GM06990 (cell line): ENCODE results near the gene CHST13.

Source experiments
- DNase-seq: peaks from one replicate; pipeline ENCODE4 v3.0.0-alpha.2; 2011; ENCODE audit not compliant: insufficient read length; ENCODE audit errors: extremely low read depth
- H3K27me3 ChIP-seq: replicated peaks from 2 replicates; pipeline ENCODE4 v1.6.0; 2011; ENCODE audit warnings: low read length; ENCODE audit not compliant: control insufficient read depth, insufficient read depth
- H3K36me3 ChIP-seq: 2 replicates; pipeline ENCODE4 v1.5.1; 2011; ENCODE audit warnings: low read length; ENCODE audit not compliant: control insufficient read depth, insufficient read depth
- H3K4me3 ChIP-seq: replicated peaks from 2 replicates; pipeline ENCODE4 v1.5.1; 2011; ENCODE audit warnings: low read depth, mild to moderate bottlenecking, control low read depth, low read length
- TF ChIP-seq, protein P1 (sequence below): IDR thresholded peaks from 2 replicates; pipeline ENCODE4 v1.5.1; 2011; ENCODE audit warnings: low read length, control low read depth, mild to moderate bottlenecking, inconsistent platforms; ENCODE audit not compliant: insufficient read depth, poor library complexity, severe bottlenecking

CHST13 gene

DNA sequence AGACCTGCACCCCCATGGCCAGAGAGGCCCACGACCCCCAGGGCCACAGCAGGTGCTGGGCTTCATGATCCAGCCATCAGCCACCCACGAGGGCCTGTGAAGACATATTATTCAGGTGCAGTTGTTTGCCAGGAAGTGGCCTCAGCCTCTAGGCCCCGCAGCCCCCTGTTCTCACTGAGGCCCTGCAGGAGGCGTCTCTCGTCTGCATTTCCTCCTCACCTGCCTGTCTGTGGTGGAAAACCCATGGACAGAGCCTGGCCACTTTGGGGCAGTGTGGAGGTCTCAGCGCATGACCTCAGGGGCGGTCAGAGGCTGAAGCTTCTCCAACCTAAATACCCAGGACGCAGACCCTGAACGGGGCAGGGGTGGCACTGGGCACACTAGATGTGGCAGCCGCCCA is 25.0 kb upstream of the CHST13 start:
- Histone ChIP-seq H3K36me3 (no peaks in the 10 kb centered on the region), H3K27me3 (no peaks in the 10 kb centered on the region), H3K4me3 (no peak overlapping the region)
- DNase-seq = no peak
- TF ChIP-seq, protein P1, sequence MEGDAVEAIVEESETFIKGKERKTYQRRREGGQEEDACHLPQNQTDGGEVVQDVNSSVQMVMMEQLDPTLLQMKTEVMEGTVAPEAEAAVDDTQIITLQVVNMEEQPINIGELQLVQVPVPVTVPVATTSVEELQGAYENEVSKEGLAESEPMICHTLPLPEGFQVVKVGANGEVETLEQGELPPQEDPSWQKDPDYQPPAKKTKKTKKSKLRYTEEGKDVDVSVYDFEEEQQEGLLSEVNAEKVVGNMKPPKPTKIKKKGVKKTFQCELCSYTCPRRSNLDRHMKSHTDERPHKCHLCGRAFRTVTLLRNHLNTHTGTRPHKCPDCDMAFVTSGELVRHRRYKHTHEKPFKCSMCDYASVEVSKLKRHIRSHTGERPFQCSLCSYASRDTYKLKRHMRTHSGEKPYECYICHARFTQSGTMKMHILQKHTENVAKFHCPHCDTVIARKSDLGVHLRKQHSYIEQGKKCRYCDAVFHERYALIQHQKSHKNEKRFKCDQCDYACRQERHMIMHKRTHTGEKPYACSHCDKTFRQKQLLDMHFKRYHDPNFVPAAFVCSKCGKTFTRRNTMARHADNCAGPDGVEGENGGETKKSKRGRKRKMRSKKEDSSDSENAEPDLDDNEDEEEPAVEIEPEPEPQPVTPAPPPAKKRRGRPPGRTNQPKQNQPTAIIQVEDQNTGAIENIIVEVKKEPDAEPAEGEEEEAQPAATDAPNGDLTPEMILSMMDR = no peak

DNA sequence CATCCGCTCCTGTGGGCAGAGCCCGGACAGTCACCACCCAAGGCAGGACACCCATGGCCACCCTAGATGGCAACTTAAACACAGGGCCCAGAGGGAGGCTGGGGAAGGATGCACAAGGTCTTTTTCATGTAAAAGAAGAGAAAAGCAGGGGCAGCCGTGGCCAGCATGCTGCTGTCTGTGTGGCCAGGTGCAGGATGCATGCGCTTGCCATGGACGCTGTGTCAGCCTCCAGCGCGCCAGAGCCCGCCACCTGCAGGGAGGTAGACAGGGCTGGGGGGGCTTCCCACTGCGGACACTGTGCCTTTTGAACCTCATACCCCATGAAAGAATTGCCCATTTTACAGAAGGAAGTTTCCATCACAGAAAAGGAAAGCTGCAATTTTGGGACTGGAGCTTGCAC is 24.6 kb upstream of the CHST13 start:
- Histone ChIP-seq H3K36me3 (no peaks in the 10 kb centered on the region), H3K27me3 (no peaks in the 10 kb centered on the region), H3K4me3 (no peak overlapping the region)
- TF ChIP-seq, protein P1 = no peak
- no peak for DNase-seq

DNA sequence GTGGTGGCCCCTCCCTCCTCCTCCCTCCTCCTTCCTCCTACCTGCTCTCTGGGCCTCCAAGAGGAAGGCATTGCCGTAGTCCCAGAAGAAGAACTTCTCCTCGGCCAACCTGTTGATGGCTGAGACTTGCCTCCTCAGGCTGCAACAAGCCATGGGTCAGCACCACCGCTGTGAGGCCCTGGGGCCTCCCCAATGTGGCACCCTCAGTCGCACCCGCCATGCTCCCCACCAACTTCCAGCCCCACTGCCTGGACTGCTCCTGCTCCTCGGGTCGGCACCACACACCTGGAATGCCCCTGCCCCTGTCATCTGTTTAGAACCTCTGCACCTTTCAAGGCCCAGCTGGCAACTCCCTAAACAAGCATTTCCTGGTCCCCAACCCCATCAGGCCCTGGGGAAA is 23.9 kb upstream of the CHST13 start:
- H3K27me3 ChIP-seq = no peaks in the 10 kb centered on the region
- no peak for DNase-seq
- H3K36me3 ChIP-seq = no peaks in the 10 kb centered on the region
- TF ChIP-seq, protein P1 = no peak
- no peak overlapping the region for H3K4me3 ChIP-seq

- DNase-seq = no peak
These were observed 22.9 kb upstream of the CHST13 start for GRCh38 chr3:126501054-126501453.

GRCh38 chr3:126501736-126502135 is 22.2 kb upstream of the CHST13 start:
- no peaks in the 10 kb centered on the region for H3K36me3 ChIP-seq
- no peaks in the 10 kb centered on the region for H3K27me3 ChIP-seq
- no peak for DNase-seq
- TF ChIP-seq, protein P1 = no peak
- H3K4me3 ChIP-seq = no peak overlapping the region

More at GRCh38 chr3:126501054-126501453, 22.9 kb upstream of the CHST13 start:
- no peak overlapping the region for H3K4me3 ChIP-seq
- H3K27me3 ChIP-seq = no peaks in the 10 kb centered on the region
- H3K36me3 ChIP-seq = no peaks in the 10 kb centered on the region
- TF ChIP-seq, protein P1 = no peak

DNA sequence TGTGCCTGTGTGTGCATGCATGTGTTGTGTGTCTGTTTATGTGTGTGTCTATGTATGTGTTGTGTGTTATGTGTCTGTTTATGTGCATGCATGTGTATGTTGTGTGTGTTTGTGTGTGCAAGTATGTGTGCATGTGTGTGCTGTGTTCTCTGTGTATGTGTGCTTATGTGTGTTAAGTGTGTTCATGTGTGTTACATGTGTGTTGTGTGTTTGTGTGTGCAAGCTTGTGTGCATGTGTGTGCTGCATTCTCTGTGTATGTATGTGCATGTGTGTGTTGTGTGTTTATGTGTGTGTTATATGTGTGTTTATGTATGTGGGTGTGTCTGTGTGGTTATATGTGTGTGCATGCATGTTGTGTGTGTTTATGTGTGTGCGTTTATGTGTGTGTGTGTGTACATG is 21.3 kb upstream of the CHST13 start:
- H3K4me3 ChIP-seq = no peak overlapping the region
- TF ChIP-seq, protein P1 = no peak
- H3K36me3 ChIP-seq = no peaks in the 10 kb centered on the region
- no peaks in the 10 kb centered on the region for H3K27me3 ChIP-seq
- no peak for DNase-seq
